ENCODE results near the gene CD302. TPM values are rescaled to one million over a fixed set of nuclear protein-coding genes. Genes with fewer than 3 reads are reported as not detected.

CD302 gene
- total and polyA plus RNA-seq, 2 of the 4 experiments (the other 2 are of a cell fraction), result 3.8 to 4.0 TPM

GRCh38 chr2:159737917-159738296 lies 60.1 kb downstream of the CD302 start:
- no peak overlapping the region for H2BK15ac ChIP-seq (ENCODE audit: low read depth, low read length)
- no peak overlapping the region for H3K18ac ChIP-seq (ENCODE audit: low read depth, low read length)
- H4K20me1 ChIP-seq (ENCODE audit: insufficient read depth, low read length), result peaks cover 76% of the 10 kb centered on the region
- no peak overlapping the region for H3K4ac ChIP-seq (ENCODE audit: low read depth, low read length)
- H3K79me1 ChIP-seq (ENCODE audit: low read depth in 1 of 2, low read length in 2 of 2), result peaks cover 29 to 58% of the 10 kb centered on the region in 2 experiments
- no peak for DNase-seq
- H2AK9ac ChIP-seq (replicated peaks; ENCODE audit: low read depth, low read length, poor library complexity), result no peak overlapping the region
- no peak overlapping the region for H3K56ac ChIP-seq (ENCODE audit: extremely low read depth, insufficient read depth, low read length)
- H3K27me3 ChIP-seq (ENCODE audit: control insufficient read depth, insufficient read depth, low read length), result no peaks in the 10 kb centered on the region
- H2AFZ ChIP-seq (replicated peaks; ENCODE audit: low read length, poor library complexity), result no peak overlapping the region
- H3K9ac ChIP-seq (ENCODE audit: low read depth, low read length), result no peak overlapping the region
- intact Hi-C loops (cut with micrococcal nuclease), result no loop called here
- H3K4me3 ChIP-seq (ENCODE audit: insufficient read depth, low read depth, low read length), result no peak overlapping the region
- H3K9me1 ChIP-seq (ENCODE audit: insufficient read depth, low read length), result peaks cover 30% of the 10 kb centered on the region
- in situ Hi-C loops (cut with MboI; ENCODE audit: low sequenced_read_pairs), result no loop called here
- no peaks in the 10 kb centered on the region; the same call in 1 of the 2 replicates for H3K4me1 ChIP-seq (ENCODE audit: control insufficient read depth, insufficient read depth, low read length)
- 97% methylated on average over 10 of the region's 11 CpGs; no CpG with 5 or more reads in 1 of the 2 experiments for WGBS, 2 experiments (ENCODE audit: extremely low coverage in 2 of 2, insufficient read length in 1 of 2)
- H3K27ac ChIP-seq (ENCODE audit: insufficient read depth, low read length), result no peak overlapping the region
- no peak overlapping the region for H2AK5ac ChIP-seq (ENCODE audit: low read depth, low read length)
- H4K5ac ChIP-seq (ENCODE audit: low read depth, low read length), result no peak overlapping the region
- no peak overlapping the region for H2BK20ac ChIP-seq (ENCODE audit: low read depth, low read length)
- no peak overlapping the region for H4K8ac ChIP-seq (ENCODE audit: low read depth in 2 of 2, low read length in 2 of 2)
- H2BK5ac ChIP-seq (ENCODE audit: low read depth, low read length, poor library complexity, severe bottlenecking), result no peak overlapping the region
- 0 out of 2 replicates have a peak, but pooled peaks have one; percentile 10 for ATAC-seq (ENCODE audit: low read depth)
- no TSS peak for BruUV-seq (replicated peaks)
- no peak overlapping the region for H3K4me2 ChIP-seq (ENCODE audit: low read depth, low read length)
- H3K36me3 ChIP-seq (ENCODE audit: control insufficient read depth, insufficient read depth, low read length), result peaks cover 37% of the 10 kb centered on the region
- ChIA-PET CTCF (no interaction called here), POLR2A (ENCODE audit: unreplicated experiment) (no interaction called here)
- dilution Hi-C loops (cut with HindIII; ENCODE audit: low sequenced_read_pairs, unreplicated experiment), result no loop called here
- no peak overlapping the region for H4K91ac ChIP-seq (ENCODE audit: insufficient read depth, low read depth, low read length)
- TF ChIP-seq RFX5 (IDR thresholded peaks at IDR 0.05; ENCODE audit: low read depth, low read length) (no peak), NFE2L2 (IDR thresholded peaks at IDR 0.05; ENCODE audit: low read depth, low read length) (no peak), MAFK (IDR thresholded peaks at IDR 0.05; ENCODE audit: low read depth, low read length) (no peak), SMC3 (IDR thresholded peaks at IDR 0.05; ENCODE audit: low read depth, low read length) (no peak), RCOR1 (IDR thresholded peaks at IDR 0.05; ENCODE audit: insufficient replicate concordance, low read length) (no peak), MXI1 (IDR thresholded peaks at IDR 0.05; ENCODE audit: borderline replicate concordance, low read depth, low read length) (no peak), MAZ (IDR thresholded peaks at IDR 0.05; ENCODE audit: borderline replicate concordance, low read depth, low read length) (no peak), FOS (IDR thresholded peaks at IDR 0.05; ENCODE audit: low read depth, low read length) (no peak), CEBPB (IDR thresholded peaks at IDR 0.05; ENCODE audit: low read depth, low read length) (no peak), CHD1 (IDR thresholded peaks at IDR 0.05; ENCODE audit: low read depth, low read length) (no peak), CTCF (conservative IDR thresholded peaks at IDR 0.05; ENCODE audit: low read depth, low read length) (no peak), BHLHE40 (IDR thresholded peaks at IDR 0.05; ENCODE audit: low read depth, low read length) (no peak), POLR2A (IDR thresholded peaks at IDR 0.05; ENCODE audit: low read depth, low read length) (no peak), RAD21 (IDR thresholded peaks at IDR 0.05; ENCODE audit: low read length) (no peak), ELK1 (IDR thresholded peaks at IDR 0.05; ENCODE audit: borderline replicate concordance, low read depth, low read length) (no peak), USF2 (IDR thresholded peaks at IDR 0.05; ENCODE audit: low read depth, low read length) (no peak)
- no peak overlapping the region for H3K23ac ChIP-seq (ENCODE audit: low read depth, low read length)
- H3K14ac ChIP-seq (replicated peaks; ENCODE audit: low read depth, low read length), result no peak overlapping the region
- H2BK120ac ChIP-seq (ENCODE audit: low read depth, low read length), result no peak overlapping the region
- no peaks in the 10 kb centered on the region for H3K9me3 ChIP-seq (ENCODE audit: control insufficient read depth, insufficient read depth, low read length)
